HG03521 (cell line): ENCODE results near the gene LRRC57.
A peak's percentile ranks its signal among the peaks of the same experiment; 100 is the strongest.

Source experiments
- ATAC-seq: cut with Tn5 transposase; IDR thresholded peaks from one replicate; pipeline ENCODE4 v1.9.1; 2021; ENCODE audit warnings: mild to moderate bottlenecking, moderate library complexity; ENCODE audit not compliant: unreplicated experiment

Gene LRRC57

GRCh38 chr15:42553554-42553953 is 5.0 kb upstream of the LRRC57 start:
- ATAC-seq, result no peak

DNA sequence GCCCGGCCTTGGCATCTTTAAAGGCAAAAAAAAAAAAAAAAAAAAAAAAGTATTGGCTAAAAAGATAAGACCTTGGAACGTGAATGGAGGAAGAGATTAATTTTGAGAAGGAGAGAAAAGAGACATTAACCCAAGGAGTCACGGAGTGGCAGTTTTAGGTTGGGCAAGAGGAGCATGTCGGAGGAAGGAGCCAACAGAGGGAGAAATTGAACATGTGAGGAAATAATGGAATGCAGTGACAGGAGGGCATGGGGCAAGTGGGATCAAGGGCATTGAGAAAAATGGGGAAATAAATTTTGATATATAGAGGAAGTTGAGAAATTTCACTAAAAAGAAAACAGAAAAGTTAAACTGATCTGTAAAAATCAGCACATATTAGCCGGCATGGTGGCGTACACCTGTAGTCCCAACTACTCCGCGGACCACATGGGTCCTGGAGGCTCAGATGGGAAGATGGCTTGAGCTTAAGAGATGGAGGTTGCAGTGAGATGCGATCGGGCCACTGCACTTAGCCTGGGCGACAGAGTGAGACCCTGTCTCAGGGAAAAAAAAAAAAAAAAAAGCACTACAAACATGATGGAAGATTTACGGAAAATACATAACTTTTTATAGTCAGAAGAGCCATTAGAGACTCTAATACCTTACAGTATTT is 1.3 kb upstream of the LRRC57 start:
- ATAC-seq, result no peak

GRCh38 chr15:42549032-42549491 is 469 bp upstream of the LRRC57 start:
- no peak for ATAC-seq

- peak; percentile 12 for ATAC-seq
Observed at GRCh38 chr15:42547918-42548248, 710 bp downstream of the LRRC57 start.

GRCh38 chr15:42544853-42545629 is 3.6 kb downstream of the LRRC57 start:
- ATAC-seq, result no peak

GRCh38 chr15:42533246-42533645 is 15.3 kb downstream of the LRRC57 start:
- ATAC-seq, result no peak

GRCh38 chr15:42528970-42529369 is 19.6 kb downstream of the LRRC57 start:
- ATAC-seq, result no peak

DNA sequence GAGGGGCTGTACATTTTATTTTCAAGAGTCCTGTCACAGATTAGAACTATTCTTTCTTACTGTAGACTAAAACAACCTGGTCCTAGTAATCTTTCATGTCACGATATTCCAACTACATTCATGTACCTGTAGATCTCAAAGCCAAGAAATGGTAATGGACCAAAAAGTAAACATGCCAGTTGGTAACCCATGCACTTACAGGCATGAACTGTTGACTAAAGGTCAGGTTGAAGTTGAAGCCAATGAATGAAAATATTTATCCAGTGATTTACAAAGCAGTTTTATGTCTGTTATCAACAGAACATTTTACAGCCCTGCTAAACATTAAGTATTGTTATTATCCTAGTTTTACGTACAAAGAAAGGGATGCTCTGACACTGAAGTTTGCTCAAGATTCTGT is 25.3 kb downstream of the LRRC57 start:
- no peak for ATAC-seq

GRCh38 chr15:42511007-42511391 is 37.6 kb downstream of the LRRC57 start:
- ATAC-seq, result no peak

DNA sequence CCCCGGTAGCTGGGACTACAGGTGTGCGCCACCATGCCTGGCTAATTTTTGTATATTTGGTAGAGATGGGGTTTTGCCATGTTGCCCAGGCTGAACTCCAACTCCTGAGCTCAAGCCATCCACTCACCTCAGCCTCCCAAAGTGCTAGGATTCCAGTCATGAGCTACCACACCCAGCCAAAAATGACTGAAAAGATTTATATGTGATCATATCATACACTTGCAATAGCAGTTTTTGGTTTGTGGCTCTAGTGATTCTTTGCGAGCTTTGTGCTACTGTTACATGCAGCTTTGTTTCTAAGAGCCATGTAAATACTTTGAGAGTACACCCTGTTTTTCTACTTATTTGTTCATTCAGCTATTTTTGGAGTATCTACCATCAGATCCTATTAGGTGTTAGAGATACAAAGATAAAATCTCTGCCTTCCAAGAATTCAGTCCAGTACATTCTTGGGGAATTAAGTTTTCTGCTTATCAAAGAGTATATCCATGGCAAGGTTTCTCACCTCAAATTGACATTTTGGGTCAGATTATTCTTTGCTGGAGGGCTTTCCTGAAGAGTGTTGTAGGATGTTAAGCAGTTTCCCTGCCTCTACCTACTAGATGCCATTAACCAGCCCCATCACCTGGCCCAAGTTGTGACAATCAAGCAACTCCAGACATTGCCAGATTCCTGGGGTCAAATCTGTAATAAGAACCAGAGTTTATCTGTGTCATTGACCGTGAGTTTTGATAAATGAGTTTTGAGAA is 38.2 kb downstream of the LRRC57 start:
- no peak for ATAC-seq

- ATAC-seq, result no peak
Observed at GRCh38 chr15:42508263-42508690, 40.3 kb downstream of the LRRC57 start.

DNA sequence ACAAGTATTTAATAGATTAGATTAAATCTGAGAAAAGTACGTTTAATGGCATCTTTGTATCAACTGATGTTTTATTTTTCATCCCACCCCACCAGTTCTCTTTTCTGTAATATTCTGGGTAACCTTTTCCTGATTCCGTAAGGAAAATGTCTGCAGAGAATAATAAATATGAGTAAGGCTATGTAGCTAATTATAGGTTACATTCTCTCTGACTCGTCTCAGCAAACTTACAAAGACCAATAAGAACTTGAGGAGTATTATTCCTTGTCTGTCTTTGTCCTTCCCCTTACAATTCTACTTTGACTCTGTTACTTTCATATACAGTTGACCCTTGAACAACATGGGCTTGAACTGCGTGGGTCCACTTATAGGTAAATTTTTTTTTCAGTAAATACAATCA is 41.1 kb downstream of the LRRC57 start:
- ATAC-seq, result no peak

GRCh38 chr15:42504631-42505030 is 44.0 kb downstream of the LRRC57 start:
- ATAC-seq, result no peak

GRCh38 chr15:42503825-42504224 is 44.8 kb downstream of the LRRC57 start:
- ATAC-seq, result no peak

- no peak for ATAC-seq
Observed at GRCh38 chr15:42502477-42502876, 46.1 kb downstream of the LRRC57 start.

- no peak for ATAC-seq
Observed at GRCh38 chr15:42499858-42500609, 48.6 kb downstream of the LRRC57 start.

- ATAC-seq, result no peak
Observed at GRCh38 chr15:42498212-42499068, 50.2 kb downstream of the LRRC57 start.

- peak; percentile 74 for ATAC-seq
Observed at GRCh38 chr15:42495361-42496212, 53.0 kb downstream of the LRRC57 start, which contains the start of gene SNAP23. SNAP23 (plus strand) TSS chr15:42495634; CDS start chr15:42511847, 16,213 bp downstream.

GRCh38 chr15:42494998-42495360 is 53.6 kb downstream of the LRRC57 start:
- ATAC-seq, result no peak
